ENCODE results near the gene RASSF4. TPM values are rescaled to one million over a fixed set of nuclear protein-coding genes. Genes with fewer than 3 reads are reported as not detected.

The RASSF4 gene
- total RNA-seq, 3 donors from 2014 or later, result 20.0 to 50.6 (median 32.3) TPM

GRCh38 chr10:44983895-44984278 lies 24.3 kb downstream of the RASSF4 start:
- peaks cover 23% of the 10 kb centered on the region for H3K4me1 ChIP-seq (ENCODE audit: low read depth)
- intact Hi-C loops (cut with DNase I, micrococcal nuclease), result no loop called here
- H3K4me3 ChIP-seq, result no peak overlapping the region
- H3K36me3 ChIP-seq (ENCODE audit: low read depth), result no peaks in the 10 kb centered on the region
- ATAC-seq, result no peak
- DNase-seq, result no peak
- no peaks in the 10 kb centered on the region for H3K9me3 ChIP-seq
- TF ChIP-seq CTCF (IDR thresholded peaks at IDR 0.05), result no peak

GRCh38 chr10:44984671-44985101 lies 25.1 kb downstream of the RASSF4 start:
- intact Hi-C loops (cut with DNase I, micrococcal nuclease), result no loop called here
- TF ChIP-seq CTCF (IDR thresholded peaks at IDR 0.05), result no peak
- Histone ChIP-seq H3K4me1 (ENCODE audit: low read depth) (peaks cover 21% of the 10 kb centered on the region), H3K4me3 (no peak overlapping the region), H3K9me3 (no peaks in the 10 kb centered on the region), H3K36me3 (ENCODE audit: low read depth) (no peaks in the 10 kb centered on the region)
- DNase-seq (no peak), ATAC-seq (no peak)

GRCh38 chr10:44985175-44985681 lies 25.6 kb downstream of the RASSF4 start:
- no peak for DNase-seq
- H3K4me1 ChIP-seq (ENCODE audit: low read depth), result peaks cover 21% of the 10 kb centered on the region

GRCh38 chr10:44986179-44986578 lies 26.6 kb downstream of the RASSF4 start:
- intact Hi-C loops (cut with DNase I, micrococcal nuclease), result no loop called here
- Histone ChIP-seq H3K4me1 (ENCODE audit: low read depth) (peaks cover 14% of the 10 kb centered on the region), H3K9me3 (no peaks in the 10 kb centered on the region), H3K4me3 (no peak overlapping the region), H3K36me3 (ENCODE audit: low read depth) (no peaks in the 10 kb centered on the region)
- no peak for TF ChIP-seq CTCF (IDR thresholded peaks at IDR 0.05)
- no peak for ATAC-seq
- no peak for DNase-seq

More at GRCh38 chr10:44985175-44985681, 25.6 kb downstream of the RASSF4 start:
- intact Hi-C loops (cut with DNase I, micrococcal nuclease), result no loop called here
- Histone ChIP-seq H3K36me3 (ENCODE audit: low read depth) (no peaks in the 10 kb centered on the region), H3K4me3 (no peak overlapping the region), H3K9me3 (no peaks in the 10 kb centered on the region)
- ATAC-seq, result no peak
- no peak for TF ChIP-seq CTCF (IDR thresholded peaks at IDR 0.05)

GRCh38 chr10:44986670-44987069 lies 27.1 kb downstream of the RASSF4 start:
- ATAC-seq (no peak), DNase-seq (no peak)
- no peaks in the 10 kb centered on the region for H3K9me3 ChIP-seq
- H3K36me3 ChIP-seq (ENCODE audit: low read depth), result no peaks in the 10 kb centered on the region
- H3K4me1 ChIP-seq (ENCODE audit: low read depth), result peaks cover 10% of the 10 kb centered on the region
- intact Hi-C loops (cut with DNase I, micrococcal nuclease), result no loop called here
- no peak for TF ChIP-seq CTCF (IDR thresholded peaks at IDR 0.05)
- H3K4me3 ChIP-seq, result no peak overlapping the region

Measured in mucosa of descending colon (tissue), 3 donors.